Myometrial cell (primary cell): ENCODE results near the gene TRPM7. TPM values are rescaled to one million over a fixed set of nuclear protein-coding genes. Genes with fewer than 3 reads are reported as not detected.

Experiments used
- total RNA-seq: library from RNA; depleted of rRNA; stranded (reverse); fragments of >200 nt; gene quantifications from 2 replicates; pipeline ENCODE4 v1.2.3, GENCODE V29; 2015

The TRPM7 gene
- total RNA-seq: 18.2 and 19.3 TPM in 2 replicates

DNA sequence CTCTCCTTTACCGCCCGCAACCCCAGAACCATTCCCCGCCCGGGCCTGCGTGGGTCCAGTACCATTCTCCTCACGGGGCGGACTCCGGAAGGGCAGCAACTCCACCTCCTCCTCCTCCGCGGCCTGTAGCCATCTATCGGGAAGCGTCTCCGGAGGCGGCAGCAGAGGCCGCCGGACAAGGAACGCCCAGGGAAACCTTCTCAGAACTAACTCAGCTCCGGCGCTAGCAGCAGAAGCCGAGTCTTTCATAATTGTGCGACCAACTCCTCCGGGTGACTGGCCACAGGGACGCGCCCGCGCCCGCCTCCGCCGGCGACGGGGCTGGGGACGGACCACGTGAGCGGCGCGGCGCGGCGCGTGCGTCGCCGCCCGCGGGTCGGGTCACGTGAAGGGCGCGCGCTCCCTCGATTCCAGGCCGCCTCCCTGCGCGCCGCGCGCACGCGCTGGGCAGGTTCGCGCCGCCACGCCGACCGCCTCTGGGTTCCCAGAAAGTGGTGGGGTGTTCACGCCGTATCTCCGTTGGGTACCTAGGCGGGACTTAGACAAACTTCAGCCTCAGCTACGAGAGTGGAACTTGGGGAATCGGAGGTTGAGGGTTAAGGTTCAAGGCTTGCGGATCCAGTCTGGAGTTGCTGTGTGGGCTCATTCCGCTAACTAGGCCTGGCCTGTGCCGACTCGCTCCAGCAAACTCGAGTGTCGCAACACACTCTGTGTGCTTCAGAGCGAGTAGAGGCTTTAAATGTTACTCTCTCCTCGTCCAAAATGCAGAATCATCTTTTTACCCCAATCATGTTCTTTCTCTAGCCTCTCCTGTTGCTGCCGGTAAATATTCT, at the start of gene TRPM7:
Gene TRPM7 (minus strand): TSS at position 329 of the 833 bp plus-strand sequence. CDS start 264 bp downstream, at position 65.

DNA sequence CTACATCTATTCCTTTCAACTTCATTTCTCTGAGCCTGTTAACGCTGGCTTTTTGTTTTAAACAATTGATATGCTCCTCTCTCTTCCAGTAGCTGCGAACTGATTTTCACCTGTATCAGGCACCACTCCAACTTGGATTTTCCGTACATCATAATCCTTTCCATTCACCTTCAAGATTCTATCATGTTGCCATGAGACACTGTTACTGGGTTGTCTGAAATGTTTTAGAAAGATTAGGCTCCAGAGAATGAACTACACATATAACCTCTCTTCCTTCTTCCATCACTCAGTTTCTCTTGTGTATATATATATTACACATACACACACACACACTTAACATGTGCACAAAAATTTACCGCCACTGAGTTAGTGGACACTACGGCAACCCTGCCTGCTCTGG, 140.0 kb downstream of the TRPM7 start, which contains the start of gene USP50:
Gene USP50 (minus strand): TSS at position 101 of the 400 bp plus-strand sequence. CDS start 141 bp downstream, outside the sequence.

Other genes starting within 250 kb of the TRPM7 start
- not detected in 2 replicates for gene USP50, start 140.1 kb downstream of the TRPM7 start, total RNA-seq
- gene SPPL2A, start 78.9 kb upstream of the TRPM7 start, total RNA-seq: 59.1 and 122 TPM in 2 replicates
- 5.8 and 8.7 TPM in 2 replicates for gene AP4E1, start 221.9 kb upstream of the TRPM7 start, total RNA-seq